Heart right ventricle (tissue), 16 donors: Measurements from ENCODE around the gene BSPRY. TPM values are rescaled to one million over a fixed set of nuclear protein-coding genes. Genes with fewer than 3 reads are reported as not detected.

Source experiments
- ATAC-seq, 8 donors: fragments of 200-7000 bp; cut with Tn5 transposase; one replicate each; pipeline ENCODE4 v1.9.1; 2020; ENCODE audit warnings: mild to moderate bottlenecking in 8 of 8, moderate library complexity in 8 of 8, moderate number of reproducible peaks in 1 of 8
- DNase-seq, 2 donors: peaks; one replicate each; pipeline ENCODE4 v3.0.0-alpha.2; 2020
- H3K27ac ChIP-seq, 10 donors: fragments of 200-600 bp; sonication (generic) in 2 of 10; one replicate each; pipeline versions ENCODE4 v1.5.0 to v1.8.0; 2020 to 2022; ENCODE audit warnings: mild to moderate bottlenecking in 3 of 10
- H3K27me3 ChIP-seq, 7 donors: fragments of 200-600 bp; one replicate each; pipeline ENCODE4 v1.8.0; 2021 to 2022; ENCODE audit warnings: mild to moderate bottlenecking in 2 of 7
- H3K36me3 ChIP-seq, 9 donors: fragments of 200-600 bp; sonication (generic) in 1 of 9; one replicate each; pipeline versions ENCODE4 v1.5.0 to v1.8.0; 2020 to 2022; ENCODE audit warnings: mild to moderate bottlenecking in 2 of 9
- H3K4me1 ChIP-seq, 9 donors: fragments of 200-600 bp; sonication (generic) in 1 of 9; one replicate each; pipeline versions ENCODE4 v1.5.0 to v1.8.0; 2020 to 2022; ENCODE audit warnings: mild to moderate bottlenecking in 4 of 9
- H3K4me3 ChIP-seq, 10 donors: fragments of 200-600 bp; sonication (generic) in 2 of 10; one replicate each; pipeline versions ENCODE4 v1.5.0 to v1.8.0; 2020 to 2022; ENCODE audit warnings: mild to moderate bottlenecking in 7 of 10, moderate library complexity in 2 of 10
- H3K9me3 ChIP-seq, 11 donors: fragments of 200-600 bp in 10 of 11; sonication (generic) in 2 of 11; one replicate each; pipeline versions ENCODE4 v1.5.0 to v1.8.0; 2013 to 2022; ENCODE audit warnings: mild to moderate bottlenecking in 2 of 11, control low read depth in 1 of 11, moderate library complexity in 1 of 11
- CTCF ChIP-seq, 9 donors: fragments of 200-600 bp; sonication (generic) in 2 of 9; IDR thresholded peaks; one replicate each; pipeline versions ENCODE4 v1.5.0 to v1.8.0; 2021 to 2022; ENCODE audit warnings: antibody characterized with exemption in 9 of 9, mild to moderate bottlenecking in 5 of 9, moderate library complexity in 1 of 9
- WGBS, 2 donors: extraction: QIAGEN DNeasy Blood & Tissue Kit; methylation state at CpG; one replicate each; pipeline ENCODE4 v1.1.7; 2013; ENCODE audit warnings: inconsistent platforms in 1 of 2; 5-methylcytosine and 5-hydroxymethylcytosine counted together
- intact Hi-C, 10 donors: fragments of 100-400 bp; cut with DNase I; formaldehyde crosslinking; loops; one replicate each; pipeline versions ENCODE4 v1.11.1 to v1.14.2; 2022
- polyA plus RNA-seq, 2 donors: library from polyadenylated mRNA; stranded (reverse); fragments of 200-250 nt; gene quantifications; one replicate each; pipeline ENCODE4 v1.2.3, GENCODE V29; 2013
- total RNA-seq, 10 donors: library from RNA; stranded (reverse); fragmentation: NEBNext Ultra II Directional in 3 of 10; extraction: Animal tissue kit (Norgen Biotek cat#: 25700) in 3 of 10; gene quantifications; one replicate each; pipeline versions ENCODE4 v1.2.1 to v1.2.4, GENCODE V29; 2021 to 2023
- donor health status: Arrhythmogenic right ventricular cardiomyopathy.
- donor health status: ischemic (EF 13 %, LVEDD 7.1; RV severe dilation, severe dysfunction).
- donor health status: healthy with polysubstance abuse.
- donor health status: DM: no; HTN: yes; CAD: no.
- donor health status: DM: no; HTN: no; CAD: no.
- donor health status: ischemic (EF 25% LVEDD 6.9; RV normal size, moderate dysfunction).
- donor health status: ischemic (EF 25% LVEDD 5.7; RV mildly dilated, moderate dysfunction).
- donor health status: healthy.
- donor health status: DM: yes; HTN: yes; CAD: no.
- donor health status: Ischemic cardiomyopathy.
- donor health status: ischemic (EF 35%, LVEDD 5.7; RV mildly dilated, moderate dysfunction).
- donor health status: nonischemic (EF 11% LVEDD 7.7; RV severe dilation, severe dysfunction).
- donor health status: DM: yes; HTN: yes; CAD: no.
- donor health status: PGD.
- donor health status: ischemic (EF 29% LVEDD 5.4; RV normal size, mild dysfunction).
- donor health status: nonischemic (EF 23%, LVEDD 6.1; RV moderate dilation, normal function).

The BSPRY gene
- total and polyA plus RNA-seq, 12 donors = 0.44 to 4.2 (median 1.6) TPM

- ATAC-seq (no peak), DNase-seq (no peak)
- TF ChIP-seq CTCF (IDR thresholded peaks at IDR 0.05) = no peak
- Histone ChIP-seq H3K27ac (no peak overlapping the region), H3K4me1 (peaks cover 0 to 5% (median 0%) of the 10 kb centered on the region in 9 donors), H3K4me3 (no peak overlapping the region), H3K9me3 (no peaks in the 10 kb centered on the region), H3K27me3 (peaks cover 0 to 15% (median 9%) of the 10 kb centered on the region in 7 donors), H3K36me3 (no peaks in the 10 kb centered on the region)
- intact Hi-C loops = loop anchor here in 2 of 10 donors (5.0 to 10.0 kb wide), 2 partner anchors 41 to 62 kb away; no protein-coding TSS in a partner anchor
- WGBS, 2 donors = 63 to 68% methylated on average over 7 of the region's 7 CpGs
These were observed 7.4 kb downstream of the BSPRY start for GRCh38 chr9:113356686-113357292.

- Histone ChIP-seq H3K27me3 (no peaks in the 10 kb centered on the region), H3K9me3 (no peaks in the 10 kb centered on the region), H3K4me3 (no peak overlapping the region), H3K27ac (no peak overlapping the region), H3K4me1 (peaks cover 0 to 5% (median 0%) of the 10 kb centered on the region in 9 donors), H3K36me3 (no peaks in the 10 kb centered on the region)
- ATAC-seq (peak in 6 of 8 donors; percentile 37 to 73 (median 60)), DNase-seq (no peak)
- no peak for TF ChIP-seq CTCF (IDR thresholded peaks at IDR 0.05)
- WGBS, 2 donors = 72 to 86% methylated on average over 1 of the region's 1 CpG
- intact Hi-C loops = loop anchor here in 2 of 10 donors (5.0 to 10.0 kb wide), 2 partner anchors 38 to 65 kb away; no protein-coding TSS in a partner anchor
These were observed 10.0 kb downstream of the BSPRY start for GRCh38 chr9:113359385-113359784.

- no peak for TF ChIP-seq CTCF (IDR thresholded peaks at IDR 0.05)
- H3K9me3 ChIP-seq = no peaks in the 10 kb centered on the region
- intact Hi-C loops = no loop called here
- ATAC-seq (peak in 1 of 8 donors; percentile 62), DNase-seq (no peak)
- H3K4me1 ChIP-seq = peaks cover 0 to 5% (median 0%) of the 10 kb centered on the region in 9 donors
- 88 to 89% methylated on average over 15 of the region's 15 CpGs for WGBS, 2 donors
- no peak overlapping the region for H3K27ac ChIP-seq
- H3K4me3 ChIP-seq = no peak overlapping the region
- no peaks in the 10 kb centered on the region for H3K27me3 ChIP-seq
- H3K36me3 ChIP-seq = no peaks in the 10 kb centered on the region
These were observed 11.0 kb downstream of the BSPRY start for GRCh38 chr9:113360242-113360842.

DNA sequence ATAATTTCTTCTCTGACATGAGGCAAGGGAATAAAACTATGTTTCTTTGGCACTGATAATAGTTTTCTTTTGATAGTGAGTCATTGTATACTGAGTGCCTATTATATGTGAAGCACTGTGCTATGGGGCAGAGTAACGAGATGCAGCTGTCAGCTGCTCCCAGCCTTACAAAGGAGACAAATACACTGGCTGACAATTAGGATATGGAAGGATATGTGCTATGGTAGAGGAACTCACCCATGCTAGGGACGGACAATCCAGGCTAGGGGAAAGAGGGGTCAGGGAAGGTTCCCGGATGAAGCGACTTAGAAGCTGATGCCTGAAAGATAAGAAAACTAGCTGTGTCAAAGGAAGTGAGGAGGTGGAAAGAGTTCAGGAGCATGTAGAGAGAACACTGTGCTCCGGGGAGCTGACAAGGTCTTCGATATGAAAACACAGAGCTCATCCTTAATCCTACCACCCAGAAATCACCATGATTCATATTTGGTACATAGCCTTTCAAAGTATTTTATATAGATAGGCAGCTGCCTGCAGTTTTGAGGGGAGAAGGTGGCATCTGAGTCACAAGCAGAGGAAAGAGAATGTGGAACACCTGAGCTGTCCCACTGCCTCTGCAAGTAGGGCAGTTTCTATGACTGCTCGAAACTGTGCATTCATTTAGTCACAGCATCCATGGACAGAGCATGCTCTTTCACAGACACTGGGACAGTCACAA, 12.1 kb downstream of the BSPRY start:
- intact Hi-C loops = no loop called here
- Histone ChIP-seq H3K4me3 (no peak overlapping the region), H3K27ac (no peak overlapping the region), H3K4me1 (peaks cover 0 to 7% (median 0%) of the 10 kb centered on the region in 9 donors), H3K36me3 (no peaks in the 10 kb centered on the region), H3K9me3 (no peaks in the 10 kb centered on the region), H3K27me3 (no peaks in the 10 kb centered on the region)
- WGBS, 2 donors = 55 to 73% methylated on average over 7 of the region's 7 CpGs
- DNase-seq (no peak), ATAC-seq (no peak)
- no peak for TF ChIP-seq CTCF (IDR thresholded peaks at IDR 0.05)
